Activated CD4-positive, alpha-beta T cell treated with anti-CD3 and anti-CD28 coated beads for 36 hours (primary cell): ENCODE results near the gene TMEM161A. TPM values are rescaled to one million over a fixed set of nuclear protein-coding genes. Genes with fewer than 3 reads are reported as not detected.
A peak's percentile ranks its signal among the peaks of the same experiment; 100 is the strongest.
"Not testable (repeated sequence)": the region's sequence is repeated elsewhere in the genome, so short reads cannot be mapped to it uniquely, and the experiment has no call there.

Experiments
- ATAC-seq: fragments of 200-7000 bp; cut with Tn5 transposase; one replicate; pipeline ENCODE4 v1.10.0; 2021; ENCODE audit warnings: mild to moderate bottlenecking, moderate library complexity
- CTCF ChIA-PET: fragments of 350-600 bp; sonication (Branson Sonifier 250); formaldehyde crosslinking; loops from one replicate; lab custom pipeline; 2021; ENCODE audit warnings: antibody characterized with exemption; lab: Charles Lee
- POLR2A ChIA-PET: fragments of 350-600 bp; sonication (Branson Sonifier 250); formaldehyde crosslinking; loops from one replicate; lab custom pipeline; 2021; ENCODE audit warnings: antibody characterized with exemption, inconsistent platforms; lab: Charles Lee
- DNase-seq: peaks from one replicate; pipeline ENCODE4 v3.0.0-alpha.2; 2020
- H3K27ac Mint-ChIP-seq: one replicate; pipeline ENCODE4 v1.8.0; 2021; ENCODE audit warnings: mixed read lengths
- H3K27me3 Mint-ChIP-seq: one replicate; pipeline ENCODE4 v1.8.0; 2021; ENCODE audit warnings: mixed read lengths
- H3K36me3 Mint-ChIP-seq: one replicate; pipeline ENCODE4 v1.8.0; 2021; ENCODE audit warnings: low read depth, mixed read lengths
- H3K4me1 Mint-ChIP-seq: one replicate; pipeline ENCODE4 v1.8.0; 2021; ENCODE audit warnings: mixed read lengths
- H3K4me3 Mint-ChIP-seq: one replicate; pipeline ENCODE4 v1.8.0; 2021; ENCODE audit warnings: mild to moderate bottlenecking, moderate library complexity, mixed read lengths
- H3K9me3 Mint-ChIP-seq: one replicate; pipeline ENCODE4 v1.8.0; 2021; ENCODE audit warnings: low read depth, mixed read lengths
- intact Hi-C, 2 experiments: fragments of 100-400 bp; cut with DNase I in 1 of 2; cut with micrococcal nuclease in 1 of 2; formaldehyde crosslinking; loops; one replicate each; pipeline versions ENCODE4 v1.14.2 to v1.15.1; 2022 to 2024; cut with DNase I, micrococcal nuclease
- total RNA-seq, 2 experiments: library from RNA; stranded (reverse); gene quantifications; one replicate each; pipeline ENCODE4 v1.2.3, GENCODE V29; 2021

Gene TMEM161A
- total RNA-seq, 2 experiments from 2014 or later, result 26.8 to 31.9 TPM

- no peaks in the 10 kb centered on the region for H3K27me3 Mint-ChIP-seq
- CTCF ChIA-PET, result interaction anchor here (1.2 kb wide), 1 partner anchor 12 kb away, joined by 5 read pairs; no protein-coding TSS in a partner anchor
- POLR2A ChIA-PET, result interaction anchor here (0.6 kb wide), 1 partner anchor 225 kb away, joined by 3 read pairs; no protein-coding TSS in a partner anchor
These were observed 14.5 kb upstream of the TMEM161A start for GRCh38 chr19:19152668-19153384.

GRCh38 chr19:19151418-19151817 lies 13.1 kb upstream of the TMEM161A start:
- no peak overlapping the region for H3K27ac Mint-ChIP-seq
- no peaks in the 10 kb centered on the region for H3K27me3 Mint-ChIP-seq

More at GRCh38 chr19:19152668-19153384, 14.5 kb upstream of the TMEM161A start:
- ATAC-seq (no peak), DNase-seq (no peak)
- Mint-ChIP-seq H3K4me3 (no peak overlapping the region), H3K4me1 (no peaks in the 10 kb centered on the region), H3K9me3 (no peaks in the 10 kb centered on the region), H3K27ac (no peak overlapping the region), H3K36me3 (peaks cover 13% of the 10 kb centered on the region)
- intact Hi-C loops, result no loop called here

GRCh38 chr19:19149435-19149834 lies 11.2 kb upstream of the TMEM161A start:
- Mint-ChIP-seq H3K9me3 (no peaks in the 10 kb centered on the region), H3K36me3 (peaks cover 5% of the 10 kb centered on the region), H3K4me1 (no peaks in the 10 kb centered on the region), H3K27me3 (no peaks in the 10 kb centered on the region), H3K4me3 (no peak overlapping the region), H3K27ac (no peak overlapping the region)
- DNase-seq (no peak), ATAC-seq (no peak)
- POLR2A ChIA-PET, result no interaction called here
- CTCF ChIA-PET, result interaction anchor here (0.8 to 1.2 kb wide), 2 partner anchors 14 to 44 kb away, joined by 3 read pairs; no protein-coding TSS in a partner anchor
- intact Hi-C loops, result no loop called here

More at GRCh38 chr19:19151418-19151817, 13.1 kb upstream of the TMEM161A start:
- Mint-ChIP-seq H3K4me3 (no peak overlapping the region), H3K36me3 (peaks cover 11% of the 10 kb centered on the region), H3K9me3 (no peaks in the 10 kb centered on the region), H3K4me1 (no peaks in the 10 kb centered on the region)
- POLR2A ChIA-PET, result no interaction called here
- CTCF ChIA-PET, result interaction anchor here (0.7 kb wide), 1 partner anchor 52 kb away, joined by 3 read pairs; no protein-coding TSS in a partner anchor
- intact Hi-C loops, result no loop called here
- ATAC-seq (no peak), DNase-seq (no peak)

- H3K36me3 Mint-ChIP-seq, DNase-seq, H3K27me3 Mint-ChIP-seq, H3K9me3 Mint-ChIP-seq, H3K4me3 Mint-ChIP-seq, intact Hi-C loops, H3K27ac Mint-ChIP-seq, H3K4me1 Mint-ChIP-seq, ATAC-seq, POLR2A ChIA-PET: not testable (repeated sequence)
- CTCF ChIA-PET, result interaction anchor here (1.0 to 3.2 kb wide), 4 partner anchors 8 to 76 kb away, joined by 3 to 11 read pairs (median 3); no protein-coding TSS in a partner anchor
These were observed 10.2 kb upstream of the TMEM161A start for GRCh38 chr19:19148504-19148903.

GRCh38 chr19:19147344-19147743 lies 9.1 kb upstream of the TMEM161A start:
- ChIA-PET POLR2A (no interaction called here), CTCF (interaction anchor here (0.6 to 3.2 kb wide), 6 partner anchors 9 to 343 kb away, joined by 3 to 12 read pairs (median 4); no protein-coding TSS in a partner anchor)
- Mint-ChIP-seq H3K4me1 (no peaks in the 10 kb centered on the region), H3K27me3 (no peaks in the 10 kb centered on the region), H3K9me3 (no peaks in the 10 kb centered on the region), H3K36me3 (peaks cover 5% of the 10 kb centered on the region), H3K4me3 (no peak overlapping the region), H3K27ac (no peak overlapping the region)
- ATAC-seq, result no peak
- intact Hi-C loops, result no loop called here
- DNase-seq, result no peak

- ChIA-PET CTCF (interaction anchor here (1.0 to 3.2 kb wide), 5 partner anchors 28 to 343 kb away, joined by 3 to 12 read pairs (median 4); no protein-coding TSS in a partner anchor), POLR2A (no interaction called here)
- Mint-ChIP-seq H3K36me3 (peaks cover 5% of the 10 kb centered on the region), H3K4me1 (no peaks in the 10 kb centered on the region), H3K27me3 (no peaks in the 10 kb centered on the region), H3K4me3 (no peak overlapping the region), H3K27ac (no peak overlapping the region), H3K9me3 (no peaks in the 10 kb centered on the region)
- intact Hi-C loops, result loop anchor here (1.0 kb wide), 4 partner anchors 28 to 343 kb away; no protein-coding TSS in a partner anchor
- no peak for DNase-seq
- ATAC-seq, result no peak
These were observed 8.6 kb upstream of the TMEM161A start for GRCh38 chr19:19146865-19147264.

GRCh38 chr19:19145684-19146608 lies 7.7 kb upstream of the TMEM161A start:
- CTCF ChIA-PET, result interaction anchor here (0.5 to 3.2 kb wide), 14 partner anchors 10 to 552 kb away, joined by 3 to 12 read pairs (median 3); no protein-coding TSS in a partner anchor
- H3K4me1 Mint-ChIP-seq, result no peaks in the 10 kb centered on the region

GRCh38 chr19:19145281-19145680 lies 7.0 kb upstream of the TMEM161A start:
- ChIA-PET CTCF (interaction anchor here (0.5 to 3.2 kb wide), 13 partner anchors 9 to 552 kb away, joined by 3 to 12 read pairs (median 3); no protein-coding TSS in a partner anchor), POLR2A (interaction anchor here (0.7 kb wide), 1 partner anchor 48 kb away, joined by 7 read pairs; no protein-coding TSS in a partner anchor)
- Mint-ChIP-seq H3K27ac (no peak overlapping the region), H3K27me3 (no peaks in the 10 kb centered on the region), H3K9me3 (no peaks in the 10 kb centered on the region), H3K36me3 (peaks cover 5% of the 10 kb centered on the region), H3K4me1 (no peaks in the 10 kb centered on the region), H3K4me3 (no peak overlapping the region)
- no peak for DNase-seq
- intact Hi-C loops, result no loop called here
- ATAC-seq, result no peak

More at GRCh38 chr19:19145684-19146608, 7.7 kb upstream of the TMEM161A start:
- intact Hi-C loops, result loop anchor here (1.0 kb wide), 4 partner anchors 29 to 344 kb away; no protein-coding TSS in a partner anchor
- H3K9me3 Mint-ChIP-seq, result no peaks in the 10 kb centered on the region
- peaks cover 5% of the 10 kb centered on the region for H3K36me3 Mint-ChIP-seq
- POLR2A ChIA-PET, result interaction anchor here (0.7 kb wide), 1 partner anchor 47 kb away, joined by 7 read pairs; no protein-coding TSS in a partner anchor
- no peak overlapping the region for H3K4me3 Mint-ChIP-seq
- DNase-seq (peak; percentile 93), ATAC-seq (peak; percentile 88)
- no peak overlapping the region for H3K27ac Mint-ChIP-seq
- H3K27me3 Mint-ChIP-seq, result no peaks in the 10 kb centered on the region

GRCh38 chr19:19142347-19142746 lies 4.1 kb upstream of the TMEM161A start:
- intact Hi-C loops, result no loop called here
- CTCF ChIA-PET, result interaction anchor here (2.6 kb wide), 1 partner anchor 32 kb away, joined by 8 read pairs; no protein-coding TSS in a partner anchor
- Mint-ChIP-seq H3K36me3 (peaks cover under 1% of the 10 kb centered on the region), H3K4me3 (no peak overlapping the region), H3K4me1 (peaks cover 18% of the 10 kb centered on the region), H3K9me3 (peaks cover 2% of the 10 kb centered on the region), H3K27ac (no peak overlapping the region), H3K27me3 (no peaks in the 10 kb centered on the region)
- no peak for ATAC-seq
- DNase-seq, result no peak
- POLR2A ChIA-PET, result no interaction called here

- intact Hi-C loops, result no loop called here
- ATAC-seq (no peak), DNase-seq (no peak)
- Mint-ChIP-seq H3K27ac (no peak overlapping the region), H3K4me1 (peaks cover 23% of the 10 kb centered on the region), H3K27me3 (no peaks in the 10 kb centered on the region), H3K4me3 (no peak overlapping the region), H3K36me3 (no peaks in the 10 kb centered on the region), H3K9me3 (peaks cover 2% of the 10 kb centered on the region)
- ChIA-PET CTCF (interaction anchor here (0.6 to 1.7 kb wide), 7 partner anchors 13 to 945 kb away, joined by 3 to 6 read pairs (median 3); no protein-coding TSS in a partner anchor), POLR2A (no interaction called here)
These were observed 2.2 kb upstream of the TMEM161A start for GRCh38 chr19:19140476-19140875.
